Stomach (tissue), 4 donors: Measurements from ENCODE around the gene MED22.

Experiments used
- CTCF ChIP-seq, 7 experiments: fragments of 450-650 bp in 4 of 7; fragments of 200-600 bp in 3 of 7; sonication (generic) in 3 of 7; IDR thresholded peaks; one replicate each; pipeline ENCODE4 v1.5.1; 2016 to 2019; ENCODE audit warnings: antibody characterized with exemption in 7 of 7, control low read depth in 2 of 7, mild to moderate bottlenecking in 1 of 7
- EP300 ChIP-seq: sonication (generic); formaldehyde crosslinking; IDR thresholded peaks from one replicate; pipeline ENCODE4 v1.6.1; 2017; ENCODE audit warnings: antibody characterized with exemption
- POLR2A ChIP-seq, 4 donors: fragments of 450-650 bp; IDR thresholded peaks; one replicate each; pipeline ENCODE4 v1.6.1; 2016; ENCODE audit warnings: antibody characterized with exemption in 4 of 4, control low read depth in 2 of 4, mild to moderate bottlenecking in 1 of 4, moderate library complexity in 1 of 4

- TF ChIP-seq CTCF (IDR thresholded peaks at IDR 0.05) (no peak), POLR2A (IDR thresholded peaks at IDR 0.05) (no peak), EP300 (no peak)
Observed at GRCh38 chr9:133396952-133397351, 49.0 kb upstream of the MED22 start.
